SH-SY5Y (cell line): ENCODE data around the gene ALKBH4.

Experiments used
- GATA2 ChIP-seq: IDR thresholded peaks from 2 replicates; pipeline ENCODE4 v1.6.1; 2011; ENCODE audit warnings: mild to moderate bottlenecking, low read depth, low read length
- GATA3 ChIP-seq: IDR thresholded peaks from 2 replicates; pipeline ENCODE4 v1.6.1; 2011; ENCODE audit warnings: low read depth, mild to moderate bottlenecking, low read length, moderate library complexity

The ALKBH4 gene

DNA sequence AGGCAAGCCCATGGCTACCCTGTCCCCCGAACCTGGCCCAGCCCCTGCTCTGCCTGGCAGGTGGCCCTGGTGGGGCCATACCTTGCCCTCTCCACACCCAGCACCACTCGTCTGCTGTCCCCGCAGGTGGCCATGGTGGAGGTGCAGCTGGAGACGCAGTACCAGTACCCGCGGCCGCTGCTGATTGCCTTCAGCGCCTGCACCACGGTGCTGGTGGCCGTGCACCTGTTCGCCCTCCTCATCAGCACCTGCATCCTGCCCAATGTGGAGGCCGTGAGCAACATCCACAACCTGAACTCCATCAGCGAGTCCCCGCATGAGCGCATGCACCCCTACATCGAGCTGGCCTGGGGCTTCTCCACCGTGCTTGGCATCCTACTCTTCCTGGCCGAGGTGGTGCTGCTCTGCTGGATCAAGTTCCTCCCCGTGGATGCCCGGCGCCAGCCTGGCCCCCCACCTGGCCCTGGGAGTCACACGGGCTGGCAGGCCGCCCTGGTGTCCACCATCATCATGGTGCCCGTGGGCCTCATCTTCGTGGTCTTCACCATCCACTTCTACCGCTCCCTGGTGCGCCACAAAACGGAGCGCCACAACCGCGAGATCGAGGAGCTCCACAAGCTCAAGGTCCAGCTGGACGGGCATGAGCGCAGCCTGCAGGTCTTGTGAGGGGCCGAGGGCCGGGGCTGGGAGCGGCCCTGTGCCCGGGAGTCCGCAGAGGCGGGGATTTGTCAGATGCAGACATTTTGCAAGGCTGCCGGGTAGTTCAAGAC, 18.1 kb downstream of the ALKBH4 start:
- TF ChIP-seq GATA3 (no peak), GATA2 (no peak)

DNA sequence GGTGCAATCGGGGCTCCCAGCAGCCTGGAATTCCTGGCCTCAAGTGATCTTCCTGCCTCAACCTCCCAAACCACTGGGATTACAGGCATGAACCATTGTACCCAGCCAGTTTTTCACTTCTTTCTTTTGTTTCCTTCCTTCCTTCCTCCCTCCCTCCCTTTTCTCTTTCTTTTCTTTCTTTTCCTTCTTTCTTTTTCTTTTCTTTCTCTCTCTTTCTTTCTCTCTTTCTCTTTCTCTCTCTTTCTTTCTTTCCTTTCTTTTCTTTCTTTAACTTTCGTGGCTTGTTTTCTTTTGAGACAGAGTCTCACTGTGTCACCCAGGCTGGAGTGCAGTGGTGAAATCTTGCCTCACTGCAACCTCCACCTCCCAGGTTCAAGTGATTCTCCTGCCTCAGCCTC, 19.0 kb downstream of the ALKBH4 start:
- TF ChIP-seq GATA3 (no peak), GATA2 (no peak)

- TF ChIP-seq GATA2: no peak
These were observed 19.5 kb downstream of the ALKBH4 start for GRCh38 chr7:102444961-102445673.

DNA sequence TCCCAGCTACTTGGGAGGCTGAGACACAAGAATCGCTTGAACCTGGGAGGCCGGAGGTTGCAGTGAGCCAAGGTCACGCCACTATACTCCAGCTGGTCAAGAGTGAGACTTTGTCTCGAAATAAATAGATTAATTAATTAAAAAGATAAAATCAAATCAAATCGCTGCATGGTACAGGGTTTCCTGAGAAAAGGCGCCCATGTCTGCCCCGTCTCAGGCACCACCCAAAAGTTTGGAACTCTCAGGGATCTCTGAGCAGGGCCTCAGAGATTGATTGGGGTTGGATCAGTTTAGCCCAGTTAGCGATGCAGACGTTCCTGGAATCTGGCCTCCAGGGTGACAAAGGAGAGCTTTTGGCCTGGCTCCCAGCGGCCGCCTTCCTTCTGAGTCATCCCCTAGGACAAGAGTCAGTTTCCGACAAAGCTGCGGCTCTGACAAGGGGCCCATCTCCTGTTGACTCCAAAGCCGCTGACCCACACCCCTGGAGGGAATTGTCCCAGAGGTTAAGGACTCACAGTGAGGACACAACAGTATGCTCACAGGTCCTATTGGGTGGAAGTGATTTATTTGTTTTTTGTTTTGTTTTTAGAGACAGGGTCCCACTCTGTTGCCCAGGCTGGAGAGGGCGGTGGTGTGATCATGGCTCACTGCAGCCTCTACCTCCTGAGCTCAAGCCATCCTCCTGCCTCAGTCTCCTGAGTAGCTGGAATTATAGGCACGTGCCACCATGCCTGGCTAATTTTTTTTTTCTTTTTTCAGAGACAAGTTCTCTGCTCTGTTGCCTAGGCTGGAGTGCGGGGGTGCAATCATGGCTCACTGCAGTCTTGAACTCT, 24.5 kb downstream of the ALKBH4 start:
- no peak for TF ChIP-seq GATA3

- no peak for TF ChIP-seq GATA3
- no peak for TF ChIP-seq GATA2
These were observed 28.5 kb downstream of the ALKBH4 start for GRCh38 chr7:102436118-102436517.

- TF ChIP-seq GATA2 (no peak), GATA3 (no peak)
These were observed 30.6 kb downstream of the ALKBH4 start for GRCh38 chr7:102434039-102434486.

DNA sequence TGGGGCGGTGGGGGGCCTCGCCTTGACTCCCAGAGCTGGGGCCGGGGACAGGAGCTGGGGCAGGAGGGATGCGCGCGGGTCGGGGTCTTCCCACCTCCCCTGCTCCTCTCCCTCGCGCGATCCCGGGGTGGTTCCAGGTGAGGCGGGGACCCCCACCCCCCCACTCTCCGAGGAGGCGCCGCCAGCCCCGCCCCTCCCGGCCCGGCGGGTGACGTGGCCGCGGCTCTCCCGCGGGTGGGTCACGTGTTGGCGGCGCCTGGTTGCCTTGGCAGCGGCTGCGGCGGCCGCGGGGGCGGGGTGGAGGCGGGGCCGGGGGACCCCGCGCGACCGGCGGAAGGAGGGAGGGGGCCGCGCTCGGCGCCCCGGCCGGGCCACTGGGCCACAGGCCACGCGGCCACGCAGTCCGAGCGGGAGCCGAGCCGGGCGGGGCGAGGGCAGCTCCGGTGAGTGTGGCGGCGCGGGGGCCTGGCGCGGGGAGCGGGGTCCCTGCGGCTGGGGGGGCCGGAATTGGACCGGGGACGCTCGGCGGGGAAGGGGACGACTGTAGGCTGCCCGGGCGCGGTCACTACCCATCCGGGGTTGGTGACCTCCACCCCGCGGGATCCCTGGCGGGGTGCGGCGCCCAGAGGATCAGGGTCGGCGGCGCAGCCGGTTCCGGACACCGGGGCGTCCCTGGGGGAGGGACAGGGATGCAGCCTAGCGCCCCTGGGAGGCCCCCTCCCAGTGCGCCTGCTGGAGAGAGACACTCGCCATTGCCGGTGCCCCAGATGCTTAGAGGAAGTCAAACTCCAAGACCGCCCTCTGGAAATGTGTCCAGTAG, 31.2 kb downstream of the ALKBH4 start, which contains the start of gene ORAI2:
Gene ORAI2, plus strand, starts transcription at position 357 of the 820 bp plus-strand sequence. CDS start 5,382 bp downstream, outside the sequence.
- no peak for TF ChIP-seq GATA2
- TF ChIP-seq GATA3: no peak

GRCh38 chr7:102432442-102433218, 32.0 kb downstream of the ALKBH4 start:
- no peak for TF ChIP-seq GATA3

GRCh38 chr7:102431617-102432298, 32.9 kb downstream of the ALKBH4 start:
- TF ChIP-seq GATA2: no peak

DNA sequence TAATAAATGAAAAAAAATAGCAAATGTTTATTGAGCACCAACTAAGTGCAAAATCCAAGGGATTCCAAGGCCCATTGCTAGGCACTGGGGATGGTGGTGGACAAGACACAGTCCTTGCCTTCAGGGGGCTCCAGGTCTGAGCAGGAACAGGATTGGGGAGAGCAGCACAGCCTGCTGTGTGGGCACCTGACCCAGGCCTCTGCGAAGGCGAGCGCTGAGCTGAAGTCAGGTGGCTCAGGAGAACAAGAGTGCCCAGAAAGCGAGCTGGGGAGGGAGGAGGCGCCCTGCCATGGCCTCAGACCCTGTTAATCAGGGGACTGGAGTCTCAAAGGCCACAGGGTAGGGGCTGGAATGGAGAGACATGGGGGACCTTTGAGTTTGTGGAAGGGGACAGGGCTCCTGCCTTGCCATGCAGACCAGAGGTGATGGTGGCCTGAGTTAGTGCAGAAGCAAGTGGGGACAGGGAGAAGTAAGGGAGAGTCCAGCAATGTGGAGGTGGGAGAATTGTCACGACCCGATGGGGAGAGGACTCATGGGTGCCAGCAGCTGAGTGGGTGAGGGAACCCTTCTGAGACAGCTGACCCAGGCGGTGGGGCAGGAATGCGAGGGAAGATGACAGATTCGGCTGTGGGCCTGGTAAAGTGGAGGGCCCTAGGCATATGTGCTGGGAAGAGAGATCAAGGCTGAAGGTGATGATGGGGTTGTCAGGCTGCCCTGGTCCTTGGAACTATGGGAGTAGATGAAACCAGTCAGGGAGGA, 35.3 kb downstream of the ALKBH4 start:
- TF ChIP-seq GATA2: no peak
- no peak for TF ChIP-seq GATA3

- TF ChIP-seq GATA3: no peak
- TF ChIP-seq GATA2: no peak
These were observed 37.7 kb downstream of the ALKBH4 start for GRCh38 chr7:102427019-102427405.

DNA sequence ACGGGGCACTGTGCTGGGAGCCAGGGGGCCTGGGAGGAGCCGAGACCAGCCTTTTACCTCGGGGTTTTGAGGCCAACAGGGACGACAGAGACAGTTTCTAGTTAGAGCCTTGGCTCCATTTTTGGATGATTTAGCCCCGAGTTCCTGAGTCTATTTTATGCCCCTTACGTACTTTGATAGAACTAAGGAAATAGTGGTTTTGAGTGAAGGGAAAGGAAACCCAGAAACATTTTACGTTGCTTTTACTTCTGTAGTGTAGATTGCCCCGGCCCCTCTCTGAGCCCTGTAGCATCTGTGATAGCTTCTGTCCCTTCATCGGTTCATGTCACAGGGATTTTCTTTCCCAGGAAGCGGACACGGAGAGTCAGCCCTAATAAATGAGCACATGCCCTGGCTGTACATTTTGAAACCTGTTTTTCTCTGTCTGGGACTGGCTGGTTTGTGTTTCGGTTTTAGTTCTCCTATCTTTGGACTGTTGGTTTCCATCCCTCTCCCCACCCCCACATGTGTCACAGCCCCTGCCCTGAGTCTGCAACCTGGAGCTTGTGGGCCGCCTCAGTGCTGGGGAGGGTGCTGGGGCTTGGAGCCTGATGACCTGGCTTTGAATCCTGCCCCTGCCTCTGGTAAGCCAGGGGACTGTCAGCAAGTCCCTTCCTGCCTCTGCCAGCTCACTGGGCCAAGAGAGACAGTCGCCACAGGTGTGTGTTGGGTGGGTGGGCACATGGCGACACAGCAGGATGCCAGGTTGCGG, 38.2 kb downstream of the ALKBH4 start:
- TF ChIP-seq GATA3 (no peak), GATA2 (no peak)
